ENCODE data around the gene NBPF15. TPM values are rescaled to one million over a fixed set of nuclear protein-coding genes. Genes with fewer than 3 reads are reported as not detected.
"Not testable (repeated sequence)": the region's sequence is repeated elsewhere in the genome, so short reads cannot be mapped to it uniquely, and the experiment has no call there.

NBPF15 gene
- total and polyA plus RNA-seq, 9 of the 15 experiments (the other 6 are each of a cell fraction or from before 2014, with no cell fraction given), result 1.8 to 13.2 (median 6.0) TPM

DNA sequence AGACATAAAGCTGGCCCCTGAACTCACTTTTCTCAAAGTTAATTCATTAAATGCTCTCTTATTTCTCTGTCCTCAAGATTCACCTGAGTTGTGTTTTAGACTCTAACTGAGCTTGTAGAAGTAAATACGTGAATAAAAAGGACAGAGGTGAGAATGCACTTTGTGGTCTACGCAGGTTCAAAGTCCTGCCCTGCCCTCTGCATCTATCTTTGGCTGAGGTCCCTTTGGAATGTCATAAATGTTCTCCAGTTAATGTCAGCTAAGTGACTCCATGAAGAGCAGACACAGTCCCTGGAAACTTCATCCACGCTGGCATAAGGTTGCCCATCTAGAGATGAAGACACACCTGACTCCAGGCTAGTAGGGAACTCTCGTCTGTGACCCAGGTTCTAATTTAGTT, 10.0 kb upstream of the NBPF15 start:
- H3K27ac ChIP-seq (ENCODE audit: extremely low read depth, low read depth, low read length); H3K4me1 ChIP-seq (replicated peaks in 1 of 2; ENCODE audit: control insufficient read depth in 2 of 2, insufficient read depth in 2 of 2, low read length in 2 of 2); H3K4me2 ChIP-seq (ENCODE audit: insufficient read depth, low read length); intact Hi-C loops (cut with micrococcal nuclease); H3K79me2 ChIP-seq (ENCODE audit: control insufficient read depth, insufficient read depth, low read length); DNase-seq (ENCODE audit: extremely low read depth in 1 of 4, low spot score in 3 of 4); H2AFZ ChIP-seq (ENCODE audit: low read depth, low read length); POLR2A ChIA-PET; H3K9me3 ChIP-seq (replicated peaks; ENCODE audit: control insufficient read depth, insufficient read depth, low read depth, low read length); in situ Hi-C loops (cut with MboI); H3K9ac ChIP-seq (ENCODE audit: insufficient read depth in 1 of 2, low read depth in 2 of 2, low read length in 2 of 2); BruUV-seq (replicated peaks); H3K36me3 ChIP-seq (ENCODE audit: control insufficient read depth, insufficient read depth, low read length); CTCF ChIA-PET (ENCODE audit: low intra/inter-chr PET ratio); H3K27me3 ChIP-seq (ENCODE audit: control insufficient read depth in 2 of 2, insufficient read depth in 2 of 2, low read length in 2 of 2); FAIRE-seq; ATAC-seq; H4K20me1 ChIP-seq (replicated peaks; ENCODE audit: control insufficient read depth, insufficient read depth, low read length); H3K4me3 ChIP-seq; H3K9me1 ChIP-seq (ENCODE audit: control insufficient read depth, insufficient read depth, low read length): not testable (repeated sequence)
- 0% methylated on average over 2 of the region's 4 CpGs for WGBS (ENCODE audit: insufficient coverage, low coverage, missing lambda C conversion rate)

DNA sequence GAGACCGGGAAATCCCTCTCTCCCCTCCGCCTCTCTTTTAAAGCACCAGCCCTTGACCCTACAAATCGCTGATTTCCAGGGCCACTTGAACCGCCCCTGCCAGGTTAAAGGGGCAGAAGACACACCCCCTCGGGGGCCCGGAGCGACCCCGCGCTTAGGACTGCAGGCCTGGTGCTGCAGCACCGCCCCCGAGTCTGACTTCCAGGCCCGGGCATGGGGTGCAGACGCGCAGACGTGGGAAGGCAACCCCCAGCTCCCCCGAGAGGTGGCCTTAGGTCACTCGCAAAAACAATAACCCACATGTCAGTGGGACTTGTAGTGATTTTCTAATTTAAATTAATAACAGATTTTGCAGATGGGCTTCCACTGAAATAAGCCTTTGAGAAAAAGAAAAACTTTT, 309 bp upstream of the NBPF15 start:
- in situ Hi-C loops (cut with MboI); H4K20me1 ChIP-seq (replicated peaks; ENCODE audit: control insufficient read depth, insufficient read depth, low read length); ATAC-seq; H3K79me2 ChIP-seq (ENCODE audit: control insufficient read depth, insufficient read depth, low read length); CTCF ChIA-PET (ENCODE audit: low intra/inter-chr PET ratio); H3K9ac ChIP-seq (ENCODE audit: insufficient read depth in 1 of 2, low read depth in 2 of 2, low read length in 2 of 2); H3K27me3 ChIP-seq (ENCODE audit: control insufficient read depth in 2 of 2, insufficient read depth in 2 of 2, low read length in 2 of 2); H3K9me3 ChIP-seq (replicated peaks; ENCODE audit: control insufficient read depth, insufficient read depth, low read depth, low read length); DNase-seq (ENCODE audit: extremely low read depth in 1 of 4, low spot score in 3 of 4); H3K4me1 ChIP-seq (replicated peaks in 1 of 2; ENCODE audit: control insufficient read depth in 2 of 2, insufficient read depth in 2 of 2, low read length in 2 of 2); H3K36me3 ChIP-seq (ENCODE audit: control insufficient read depth, insufficient read depth, low read length); BruUV-seq (replicated peaks); FAIRE-seq; POLR2A ChIA-PET; H2AFZ ChIP-seq (ENCODE audit: low read depth, low read length); H3K27ac ChIP-seq (ENCODE audit: extremely low read depth, low read depth, low read length); intact Hi-C loops (cut with micrococcal nuclease); H3K9me1 ChIP-seq (ENCODE audit: control insufficient read depth, insufficient read depth, low read length); H3K4me2 ChIP-seq (ENCODE audit: insufficient read depth, low read length): not testable (repeated sequence)
- peak overlapping the region; percentile 47; the same call in 1 of the 2 replicates for H3K4me3 ChIP-seq
- WGBS (ENCODE audit: insufficient coverage, low coverage, missing lambda C conversion rate), result no CpG with 5 or more reads among the region's 17 CpGs

- intact Hi-C loops (cut with micrococcal nuclease); DNase-seq (ENCODE audit: extremely low read depth in 1 of 4, low spot score in 3 of 4); H3K4me2 ChIP-seq (ENCODE audit: insufficient read depth, low read length); H3K4me1 ChIP-seq (replicated peaks in 1 of 2; ENCODE audit: control insufficient read depth in 2 of 2, insufficient read depth in 2 of 2, low read length in 2 of 2); CTCF ChIA-PET (ENCODE audit: low intra/inter-chr PET ratio); H3K27ac ChIP-seq (ENCODE audit: extremely low read depth, low read depth, low read length); BruUV-seq (replicated peaks); H3K79me2 ChIP-seq (ENCODE audit: control insufficient read depth, insufficient read depth, low read length); in situ Hi-C loops (cut with MboI); H4K20me1 ChIP-seq (replicated peaks; ENCODE audit: control insufficient read depth, insufficient read depth, low read length); H3K36me3 ChIP-seq (ENCODE audit: control insufficient read depth, insufficient read depth, low read length); POLR2A ChIA-PET; H3K9me1 ChIP-seq (ENCODE audit: control insufficient read depth, insufficient read depth, low read length); H3K9me3 ChIP-seq (replicated peaks; ENCODE audit: control insufficient read depth, insufficient read depth, low read depth, low read length); H3K27me3 ChIP-seq (ENCODE audit: control insufficient read depth in 2 of 2, insufficient read depth in 2 of 2, low read length in 2 of 2): not testable (repeated sequence)
- ATAC-seq (peak; percentile 62), FAIRE-seq (peak; percentile 11)
- peak overlapping the region; percentile 47 for H3K4me3 ChIP-seq
- H3K9ac ChIP-seq (ENCODE audit: insufficient read depth in 1 of 2, low read depth in 2 of 2, low read length in 2 of 2), result peak overlapping the region in 1 of 2 experiments; percentile 13; a peak in 2 of 4 replicates
- peak overlapping the region; percentile 55; the same call in 1 of the 2 replicates for H2AFZ ChIP-seq (ENCODE audit: low read depth, low read length)
- 3% methylated on average over 3 of the region's 15 CpGs for WGBS (ENCODE audit: insufficient coverage, low coverage, missing lambda C conversion rate)
Observed at GRCh38 chr1:144460686-144461085, 783 bp downstream of the NBPF15 start.

GRCh38 chr1:144442402-144442801, 19.1 kb downstream of the NBPF15 start:
- H3K4me2 ChIP-seq (ENCODE audit: insufficient read depth, low read length); H3K9ac ChIP-seq (ENCODE audit: insufficient read depth in 1 of 2, low read depth in 2 of 2, low read length in 2 of 2); in situ Hi-C loops (cut with MboI); FAIRE-seq; H4K20me1 ChIP-seq (replicated peaks; ENCODE audit: control insufficient read depth, insufficient read depth, low read length); H3K4me1 ChIP-seq (replicated peaks in 1 of 2; ENCODE audit: control insufficient read depth in 2 of 2, insufficient read depth in 2 of 2, low read length in 2 of 2); H3K4me3 ChIP-seq; H3K27ac ChIP-seq (ENCODE audit: extremely low read depth, low read depth, low read length); H3K9me3 ChIP-seq (replicated peaks; ENCODE audit: control insufficient read depth, insufficient read depth, low read depth, low read length); BruUV-seq (replicated peaks); H3K9me1 ChIP-seq (ENCODE audit: control insufficient read depth, insufficient read depth, low read length); H2AFZ ChIP-seq (ENCODE audit: low read depth, low read length); ATAC-seq; H3K27me3 ChIP-seq (ENCODE audit: control insufficient read depth in 2 of 2, insufficient read depth in 2 of 2, low read length in 2 of 2); H3K36me3 ChIP-seq (ENCODE audit: control insufficient read depth, insufficient read depth, low read length); POLR2A ChIA-PET; DNase-seq (ENCODE audit: extremely low read depth in 1 of 4, low spot score in 3 of 4); intact Hi-C loops (cut with micrococcal nuclease); CTCF ChIA-PET (ENCODE audit: low intra/inter-chr PET ratio); H3K79me2 ChIP-seq (ENCODE audit: control insufficient read depth, insufficient read depth, low read length): not testable (repeated sequence)
- 79% methylated on average over 9 of the region's 18 CpGs for whole genome bisulfite sequencing (ENCODE audit: insufficient coverage, low coverage, missing lambda C conversion rate)

Measured in K562 (cell line).